LNCAP (cell line): Measurements from ENCODE around the gene TPCN2.

Experiments used
- CTCF ChIP-seq: fragments of 450-650 bp; IDR thresholded peaks from 2 replicates; pipeline ENCODE4 v1.5.1; 2017; ENCODE audit warnings: mild to moderate bottlenecking

The TPCN2 gene

GRCh38 chr11:69107413-69107812 lies 58.7 kb downstream of the TPCN2 start:
- TF ChIP-seq CTCF, result no peak

GRCh38 chr11:69108030-69108429 lies 59.3 kb downstream of the TPCN2 start:
- TF ChIP-seq CTCF, result no peak

GRCh38 chr11:69108559-69108958 lies 59.8 kb downstream of the TPCN2 start:
- no peak for TF ChIP-seq CTCF

- TF ChIP-seq CTCF, result no peak
Observed at GRCh38 chr11:69109101-69109500, 60.4 kb downstream of the TPCN2 start.

- no peak for TF ChIP-seq CTCF
Observed at GRCh38 chr11:69110451-69110850, 61.7 kb downstream of the TPCN2 start.

GRCh38 chr11:69111624-69112542 lies 63.2 kb downstream of the TPCN2 start:
- TF ChIP-seq CTCF, result no peak

GRCh38 chr11:69113226-69113625 lies 64.5 kb downstream of the TPCN2 start:
- TF ChIP-seq CTCF, result no peak
